Inflammatory macrophage (primary cell): ENCODE measurements around the gene MDP1.

Experiments used
- DNase-seq, 2 donors: peaks; one replicate each; pipeline ENCODE4 v3.0.0-alpha.2; 2020 to 2022

MDP1 gene

DNA sequence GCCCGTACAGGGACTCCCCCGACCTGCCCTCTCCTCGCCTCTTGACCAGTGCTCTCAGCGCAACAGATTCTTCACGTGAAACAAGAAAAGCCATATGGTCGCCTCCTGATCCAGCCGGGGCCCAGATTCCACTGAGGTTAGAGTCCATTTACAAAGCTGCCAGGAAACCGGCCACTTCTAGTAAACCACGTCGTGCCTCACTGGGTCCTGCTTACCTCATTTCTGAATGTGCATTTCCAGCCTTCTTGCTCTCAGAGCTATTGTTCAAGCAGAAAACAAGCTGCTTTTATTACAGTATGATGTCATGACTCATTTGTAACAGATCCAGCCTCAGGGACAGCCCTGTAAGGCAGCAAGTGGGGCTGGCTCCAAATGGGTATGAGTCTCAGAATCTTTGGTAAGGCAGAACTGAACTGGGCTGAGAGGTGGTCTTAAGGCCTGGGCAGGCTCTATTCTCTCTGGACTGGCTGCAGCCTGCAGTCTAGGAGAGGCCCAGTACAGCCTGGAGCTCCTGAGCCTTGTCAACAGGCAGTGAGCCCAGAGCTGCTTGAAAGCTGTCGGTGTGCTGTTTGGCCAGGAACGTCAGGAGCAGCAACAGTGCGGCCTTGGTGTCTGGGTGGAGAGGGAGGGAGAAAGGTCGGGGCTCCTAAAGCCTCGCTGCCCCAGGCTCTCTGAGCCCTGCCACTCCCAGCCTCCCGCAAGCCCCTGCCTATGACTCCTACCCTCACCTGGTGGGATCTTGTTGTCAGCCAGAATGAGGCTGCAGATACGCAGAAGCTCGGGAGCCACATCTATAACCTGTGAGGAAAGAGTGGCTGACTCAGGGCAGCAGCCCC is 35.7 kb downstream of the MDP1 start:
- no peak for DNase-seq

DNA sequence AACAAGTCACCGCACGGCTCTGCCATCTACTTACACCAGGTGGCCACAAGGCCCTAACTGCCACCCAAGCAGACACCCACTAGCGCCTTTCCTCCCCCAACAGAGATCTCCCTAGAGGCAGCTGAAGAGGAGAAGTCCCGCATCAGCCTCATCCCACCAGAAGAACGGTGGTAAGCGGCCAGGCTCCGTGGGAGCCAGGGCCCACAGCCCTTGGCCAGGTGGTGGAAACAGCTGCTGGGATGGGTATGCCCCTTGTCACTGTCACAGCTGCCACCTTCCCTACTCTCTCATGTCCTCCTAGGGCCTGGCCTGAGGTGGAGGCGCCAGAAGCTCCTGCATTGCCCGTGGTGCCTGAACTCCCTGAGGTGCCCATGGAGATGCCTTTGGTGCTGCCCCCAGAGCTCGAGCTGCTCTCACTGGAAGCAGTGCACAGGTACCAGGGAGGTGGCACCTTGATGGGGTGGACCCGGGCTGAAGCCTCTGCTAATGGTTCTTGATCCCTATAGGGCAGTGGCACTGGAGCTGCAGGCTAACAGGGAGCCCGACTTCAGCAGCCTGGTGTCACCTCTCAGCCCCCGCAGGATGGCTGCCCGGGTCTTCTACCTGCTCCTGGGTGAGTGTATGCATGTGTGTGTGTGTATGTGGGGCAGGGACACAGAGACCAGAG is 36.4 kb downstream of the MDP1 start:
- DNase-seq: no peak

DNA sequence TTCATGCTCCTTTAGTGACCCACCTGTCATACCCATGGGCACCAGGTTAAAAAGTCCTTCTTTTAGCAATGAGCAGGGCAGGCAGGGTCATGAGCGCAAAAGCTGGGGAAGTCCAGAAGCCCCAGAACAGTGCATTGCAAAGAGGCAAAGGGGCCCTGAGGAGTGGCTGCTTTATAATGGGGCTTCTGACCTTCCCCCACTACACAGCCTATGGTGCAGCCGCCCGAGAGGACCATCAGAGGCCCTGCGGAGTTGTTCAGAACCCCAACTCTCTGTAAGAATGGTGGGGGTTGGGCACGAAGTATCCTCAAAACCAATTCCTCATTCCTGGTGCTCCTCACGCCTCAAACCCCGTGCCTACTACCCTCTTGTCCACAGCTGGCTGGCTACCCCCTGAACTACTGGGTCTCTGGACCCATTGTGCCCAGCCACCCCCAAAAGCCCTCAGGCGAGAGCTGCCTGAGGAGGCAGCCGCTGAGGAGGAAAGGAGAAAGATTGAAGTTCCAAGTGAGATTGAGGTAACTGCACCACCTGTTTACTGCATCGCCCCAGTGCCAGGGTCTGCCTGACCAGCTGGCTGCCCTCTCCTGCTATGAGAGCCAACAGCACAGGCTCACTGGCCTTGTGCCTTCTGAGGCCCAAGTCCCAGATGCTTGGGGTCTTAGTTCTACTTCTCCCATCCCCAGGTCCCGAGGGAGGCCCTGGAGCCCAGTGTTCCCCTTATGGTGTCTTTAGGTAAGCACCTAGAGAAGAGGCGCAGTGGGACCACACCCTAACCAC is 37.3 kb downstream of the MDP1 start:
- no peak for DNase-seq

DNA sequence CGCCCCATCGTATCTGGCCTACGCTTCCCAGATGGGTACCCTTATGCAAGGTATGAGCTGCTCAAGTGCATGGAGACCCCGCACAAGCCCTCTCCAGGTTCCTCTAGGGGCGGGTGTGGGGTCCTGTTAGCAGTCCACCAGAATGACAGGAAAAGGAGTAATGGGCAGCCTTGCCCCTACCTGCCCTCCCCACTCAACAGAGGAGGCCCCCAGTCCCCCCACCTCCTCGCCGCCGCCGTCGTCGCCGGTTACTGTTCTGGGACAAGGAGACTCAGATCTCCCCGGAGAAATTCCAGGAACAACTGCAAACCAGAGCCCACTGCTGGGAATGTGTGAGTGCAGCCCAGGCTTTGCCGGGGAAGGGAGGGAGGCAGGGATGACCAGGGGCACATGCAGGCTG is 38.0 kb downstream of the MDP1 start:
- DNase-seq: no peak

DNA sequence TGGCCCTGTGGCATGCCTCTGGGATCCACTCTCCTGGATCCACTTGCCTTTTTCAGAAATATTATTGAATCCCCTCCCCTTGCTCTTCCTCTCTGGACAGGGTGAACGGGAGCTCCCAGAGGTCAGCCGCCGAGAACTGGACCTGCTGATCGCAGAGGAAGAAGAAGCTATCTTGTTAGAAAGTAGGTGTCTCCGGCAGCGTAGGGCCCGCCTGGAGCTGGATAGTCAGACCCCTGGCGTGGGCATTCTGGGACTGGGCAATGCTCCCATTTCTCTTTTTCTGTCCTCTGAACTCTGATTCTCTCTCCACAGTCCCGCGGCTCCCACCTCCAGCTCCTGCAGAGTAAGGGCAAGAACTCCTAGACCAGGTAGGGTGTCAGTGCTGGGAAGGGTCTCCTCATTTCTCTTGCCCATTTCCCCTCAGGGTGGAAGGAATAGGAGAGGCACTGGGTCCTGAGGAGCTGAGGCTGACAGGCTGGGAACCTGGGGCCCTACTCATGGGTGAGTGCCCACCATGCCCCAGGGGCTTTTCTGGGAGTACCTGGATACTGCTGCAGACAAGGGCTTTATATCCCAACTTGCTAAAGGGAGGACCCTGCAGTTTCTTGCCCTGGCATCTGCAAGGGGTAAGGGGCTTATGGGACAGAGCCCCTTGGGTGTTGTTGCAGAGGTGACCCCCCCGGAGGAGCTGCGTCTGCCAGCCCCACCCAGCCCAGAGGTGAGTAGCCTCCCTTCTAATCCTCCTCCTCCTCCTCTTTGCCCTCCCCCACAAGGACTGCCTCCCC is 38.6 kb downstream of the MDP1 start:
- DNase-seq: no peak

DNA sequence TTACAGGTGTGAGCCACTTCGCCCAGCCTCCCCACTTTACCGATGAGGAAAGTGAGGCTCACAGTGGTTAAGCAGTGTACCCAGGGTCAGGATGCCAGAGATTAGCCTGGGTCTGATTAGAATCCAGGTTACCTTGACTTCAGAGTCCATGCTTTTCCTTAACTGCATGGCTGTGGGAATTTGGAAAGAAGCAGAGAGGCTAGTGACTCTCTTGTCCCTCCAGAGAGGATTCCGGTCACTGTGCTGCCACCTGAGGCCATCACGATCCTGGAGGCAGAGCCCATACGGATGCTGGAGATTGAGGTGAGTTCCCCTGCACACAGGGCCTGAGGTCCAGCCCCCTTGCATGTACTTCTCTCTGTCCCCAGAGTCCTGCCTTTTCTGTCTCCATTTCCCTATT is 39.3 kb downstream of the MDP1 start:
- DNase-seq: no peak

DNA sequence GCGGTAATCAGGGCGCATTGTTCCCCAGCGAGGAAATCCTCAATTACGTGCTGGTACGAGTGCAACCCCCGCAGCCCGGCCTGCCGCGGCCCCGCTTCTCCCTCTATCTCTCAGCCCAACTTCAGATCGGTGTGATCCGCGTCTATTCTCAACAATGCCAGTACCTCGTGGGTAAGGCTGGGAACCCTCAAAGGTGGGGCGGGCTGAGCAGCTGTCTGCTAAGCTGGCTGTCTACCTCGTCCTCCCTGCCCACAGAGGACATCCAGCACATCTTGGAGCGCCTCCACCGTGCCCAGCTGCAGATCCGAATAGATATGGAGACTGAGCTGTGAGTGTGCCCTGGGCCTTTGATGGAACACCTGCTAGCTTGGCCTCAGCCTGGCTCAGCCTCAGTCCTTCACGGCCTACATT is 43.0 kb downstream of the MDP1 start:
- DNase-seq: no peak

DNA sequence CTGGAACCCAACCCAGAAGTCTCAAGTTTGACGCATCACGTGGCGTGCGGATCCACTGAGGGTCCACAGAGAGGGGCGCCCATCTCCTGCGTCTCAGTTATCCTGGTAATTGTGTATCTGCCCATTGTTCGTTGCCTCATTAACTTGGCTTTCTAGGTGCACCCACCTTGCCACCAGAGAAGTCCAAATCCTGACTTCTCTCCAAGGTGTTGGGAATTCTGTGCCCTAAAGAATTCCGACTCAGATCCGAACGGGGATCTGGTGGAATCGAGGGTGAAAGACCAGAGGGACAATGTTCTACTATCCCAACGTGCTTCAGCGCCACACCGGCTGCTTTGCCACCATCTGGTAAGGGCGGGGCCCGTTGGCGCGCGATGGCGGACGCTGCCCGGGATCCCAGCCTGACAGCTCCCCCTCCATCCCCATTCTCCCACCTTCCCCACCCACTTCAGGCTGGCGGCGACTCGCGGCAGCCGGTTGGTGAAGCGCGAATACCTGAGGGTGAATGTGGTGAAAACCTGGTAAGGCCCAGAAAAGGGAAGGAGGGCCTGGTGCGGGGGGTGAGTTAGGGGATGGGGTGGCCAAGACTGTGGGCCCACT is 43.5 kb downstream of the MDP1 start:
- DNase-seq: no peak

DNA sequence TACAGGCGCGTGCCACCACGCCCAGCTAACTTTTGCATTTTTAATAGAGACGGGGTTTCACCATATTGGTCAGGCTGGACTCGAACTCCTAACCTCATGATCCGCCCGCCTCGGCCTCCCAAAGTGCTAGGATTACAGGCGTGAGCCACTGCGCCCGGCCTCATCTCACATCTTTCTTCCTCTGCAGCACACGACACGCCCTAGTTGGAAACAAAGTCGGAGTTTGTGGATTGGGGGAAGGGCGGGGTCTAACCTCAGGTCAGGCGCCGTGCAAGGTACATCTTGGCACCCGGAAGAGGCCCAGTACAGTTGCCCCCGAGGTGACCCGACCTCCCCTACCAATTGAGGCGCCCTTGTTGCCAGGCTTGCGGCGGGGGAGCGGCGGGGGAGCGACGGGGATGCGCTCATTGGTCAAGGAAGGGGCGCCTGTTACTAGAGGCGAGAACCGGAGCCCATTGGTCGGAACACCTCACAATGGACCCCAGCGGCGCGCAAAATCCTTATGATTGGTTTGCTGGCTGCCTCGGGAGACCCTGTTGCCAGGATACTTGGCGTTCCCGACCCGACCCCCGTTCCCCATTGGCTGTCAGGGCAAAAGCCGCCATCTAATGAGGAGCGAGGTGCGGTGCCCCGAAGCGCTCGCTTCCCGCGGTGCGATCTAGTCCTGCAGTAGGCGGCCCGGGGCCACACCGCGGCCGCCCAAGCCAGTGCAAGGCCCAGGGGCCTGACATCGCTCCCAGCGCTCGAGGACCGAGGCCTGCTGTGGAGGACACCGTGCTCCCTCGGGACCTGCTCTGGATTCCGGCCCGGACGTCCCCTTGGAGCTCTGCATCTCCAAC is 44.2 kb downstream of the MDP1 start, which contains the start of gene REC8:
Gene REC8, plus strand, starts transcription at position 659 of the 839 bp plus-strand sequence. CDS start 473 bp downstream, outside the sequence.
- peak in 1 of 2 donors; percentile 3 for DNase-seq

DNA sequence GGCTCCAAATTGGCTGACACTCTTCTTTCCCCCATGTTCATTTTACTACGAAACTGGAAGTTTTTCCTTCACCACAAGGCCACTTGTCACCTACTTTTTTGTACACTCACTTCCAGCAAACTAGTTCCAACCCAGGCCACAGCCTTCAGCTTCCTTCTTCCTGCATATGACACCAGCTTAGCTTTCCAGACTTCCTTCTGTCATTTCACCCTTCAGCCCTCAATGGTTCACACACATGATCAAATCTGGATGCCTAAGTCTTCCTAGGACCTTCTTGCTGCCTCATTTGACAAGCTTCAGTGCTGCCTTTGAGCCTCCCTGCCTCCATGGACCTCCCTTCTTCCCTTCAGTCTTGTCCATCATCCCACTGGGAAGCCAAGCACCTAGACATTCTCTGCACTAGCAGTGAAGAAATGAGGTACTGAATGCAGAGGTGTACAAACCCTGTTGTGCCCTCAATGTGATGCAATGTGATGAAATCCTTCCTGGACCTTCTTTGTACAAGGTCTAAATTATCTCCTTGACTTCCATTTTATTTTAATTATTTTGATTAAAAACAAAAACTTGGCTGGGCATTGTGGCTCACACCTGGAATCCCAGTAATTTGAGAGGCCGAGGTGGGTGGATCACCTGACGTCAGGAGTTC is 48.3 kb downstream of the MDP1 start:
- peak; percentile 64 to 67 for DNase-seq

DNA sequence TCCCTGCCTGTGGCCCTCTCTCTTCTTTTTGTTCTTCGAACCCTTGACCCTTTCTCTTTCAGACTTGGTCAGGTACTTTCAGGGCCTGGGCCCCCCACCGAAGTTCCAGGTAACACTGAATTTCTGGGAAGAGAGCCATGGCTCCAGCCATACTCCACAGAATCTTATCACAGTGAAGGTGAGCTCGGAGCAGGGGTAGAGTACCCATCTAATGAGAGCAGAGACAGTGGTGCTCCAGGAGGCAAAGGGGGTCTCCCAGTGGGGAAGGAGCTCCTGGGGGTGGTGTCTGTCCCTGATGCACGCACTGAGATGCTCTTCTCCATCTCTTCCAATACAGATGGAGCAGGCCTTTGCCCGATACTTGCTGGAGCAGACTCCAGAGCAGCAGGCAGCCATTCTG is 50.1 kb downstream of the MDP1 start:
- no peak for DNase-seq

DNA sequence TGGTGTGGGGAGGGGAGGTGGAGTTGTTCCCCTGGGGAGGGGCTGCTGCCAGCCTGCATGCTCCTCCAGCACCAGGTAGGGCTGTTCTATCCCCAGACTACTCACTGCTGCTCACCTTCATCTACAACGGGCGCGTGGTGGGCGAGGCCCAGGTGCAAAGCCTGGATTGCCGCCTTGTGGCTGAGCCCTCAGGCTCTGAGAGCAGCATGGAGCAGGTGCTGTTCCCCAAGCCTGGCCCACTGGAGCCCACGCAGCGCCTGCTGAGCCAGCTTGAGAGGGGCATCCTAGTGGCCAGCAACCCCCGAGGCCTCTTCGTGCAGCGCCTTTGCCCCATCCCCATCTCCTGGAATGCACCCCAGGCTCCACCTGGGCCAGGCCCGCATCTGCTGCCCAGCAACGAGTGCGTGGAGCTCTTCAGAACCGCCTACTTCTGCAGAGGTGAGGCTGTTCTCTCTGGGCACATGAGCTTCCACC is 51.3 kb downstream of the MDP1 start:
- DNase-seq: no peak
